ENCODE measurements around the gene SHANK1.

SHANK1 gene

DNA sequence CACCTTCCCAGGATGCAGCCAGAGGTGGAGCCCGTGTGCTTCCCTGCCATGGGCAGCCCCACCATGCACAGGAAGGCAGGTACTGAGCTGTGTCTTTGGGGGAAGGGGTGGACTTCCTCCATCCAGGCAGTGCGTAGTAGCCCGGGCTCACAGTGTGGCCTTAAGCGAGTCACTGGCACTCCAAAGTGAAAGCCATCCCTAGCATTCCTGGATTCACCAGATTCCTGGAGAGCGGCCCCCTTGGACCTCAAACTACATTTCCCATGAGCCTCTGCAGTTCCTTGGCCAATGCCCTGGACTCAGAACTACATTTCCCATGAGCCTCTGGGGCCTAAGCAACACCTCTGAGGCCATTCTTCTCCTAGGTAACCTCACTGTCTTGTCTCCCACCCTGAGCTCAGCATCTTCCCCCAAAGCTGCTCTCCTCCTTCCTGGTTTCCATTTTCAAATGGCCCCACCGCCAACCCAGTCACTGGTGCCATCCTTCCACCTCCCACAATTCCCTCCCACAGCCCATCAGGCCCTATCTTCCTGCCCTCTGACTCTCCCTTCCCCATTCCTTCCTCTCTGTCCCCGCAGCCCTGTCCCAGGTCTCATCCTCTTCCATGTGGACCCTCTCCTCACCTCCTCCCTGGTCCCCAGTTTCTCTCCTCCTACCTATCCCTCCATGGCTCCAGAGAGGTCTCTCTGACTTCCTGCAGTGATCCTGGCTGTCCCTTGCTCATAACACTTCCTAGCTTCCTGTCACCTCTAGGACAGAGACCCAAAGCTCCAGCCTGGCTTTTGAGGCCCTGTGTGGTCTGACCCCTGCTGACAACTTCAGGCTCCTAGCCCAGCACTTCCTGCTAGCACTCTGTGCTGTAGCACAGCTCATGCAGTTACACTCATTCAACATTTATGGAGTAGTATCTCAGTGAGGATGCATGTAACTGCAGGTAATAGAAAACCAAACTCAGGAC lies 69.9 kb downstream of the SHANK1 start, which contains the start of gene C19orf81:
Gene C19orf81 (plus strand): TSS at position 13 of the 959 bp plus-strand sequence. CDS start 0 bp downstream, at position 13.
- peaks cover 4% of the 10 kb centered on the region for H3K27me3 ChIP-seq (ENCODE audit: control insufficient read depth, insufficient read depth, low read length, poor library complexity, severe bottlenecking)
- H3K9me3 ChIP-seq (ENCODE audit: control insufficient read depth, low read length) = peaks cover 2% of the 10 kb centered on the region
- no peaks in the 10 kb centered on the region for H3K36me3 ChIP-seq (ENCODE audit: control insufficient read depth, insufficient read depth, low read length)
- WGBS, 2 experiments = 55 to 59% methylated on average over 7 of the region's 7 CpGs
- no peaks in the 10 kb centered on the region for H3K4me1 ChIP-seq (ENCODE audit: control insufficient read depth, insufficient read depth, low read length)
- H3K27ac ChIP-seq (ENCODE audit: insufficient read depth, low read depth, low read length, poor library complexity, severe bottlenecking) = no peak within 1 kb of the TSS
- no peak within 1 kb of the TSS for H3K4me3 ChIP-seq (ENCODE audit: insufficient read depth, low read depth, low read length)

GRCh38 chr19:50648659-50649058 lies 70.9 kb downstream of the SHANK1 start:
- no peaks in the 10 kb centered on the region for H3K4me1 ChIP-seq (ENCODE audit: control insufficient read depth, insufficient read depth, low read length)
- no peak overlapping the region for H3K27ac ChIP-seq (ENCODE audit: insufficient read depth, low read depth, low read length, poor library complexity, severe bottlenecking)
- no peak overlapping the region for H3K4me3 ChIP-seq (ENCODE audit: insufficient read depth, low read depth, low read length)
- peaks cover 14% of the 10 kb centered on the region for H3K27me3 ChIP-seq (ENCODE audit: control insufficient read depth, insufficient read depth, low read length, poor library complexity, severe bottlenecking)
- no peaks in the 10 kb centered on the region for H3K36me3 ChIP-seq (ENCODE audit: control insufficient read depth, insufficient read depth, low read length)
- H3K9me3 ChIP-seq (ENCODE audit: control insufficient read depth, low read length) = peaks cover 2% of the 10 kb centered on the region
- 80 to 81% methylated on average over 5 of the region's 5 CpGs for WGBS, 2 experiments

- peaks cover 14% of the 10 kb centered on the region for H3K27me3 ChIP-seq (ENCODE audit: control insufficient read depth, insufficient read depth, low read length, poor library complexity, severe bottlenecking)
- H3K9me3 ChIP-seq (ENCODE audit: control insufficient read depth, low read length) = peaks cover 2% of the 10 kb centered on the region
- H3K36me3 ChIP-seq (ENCODE audit: control insufficient read depth, insufficient read depth, low read length) = no peaks in the 10 kb centered on the region
- WGBS, 2 experiments = 73 to 74% methylated on average over 10 of the region's 10 CpGs
- no peaks in the 10 kb centered on the region for H3K4me1 ChIP-seq (ENCODE audit: control insufficient read depth, insufficient read depth, low read length)
- no peak overlapping the region for H3K27ac ChIP-seq (ENCODE audit: insufficient read depth, low read depth, low read length, poor library complexity, severe bottlenecking)
- no peak overlapping the region for H3K4me3 ChIP-seq (ENCODE audit: insufficient read depth, low read depth, low read length)
Observed at GRCh38 chr19:50647879-50648615, 71.6 kb downstream of the SHANK1 start.

- no peak overlapping the region for H3K4me3 ChIP-seq (ENCODE audit: insufficient read depth, low read depth, low read length)
- H3K27me3 ChIP-seq (ENCODE audit: control insufficient read depth, insufficient read depth, low read length, poor library complexity, severe bottlenecking) = peaks cover 14% of the 10 kb centered on the region
- no peaks in the 10 kb centered on the region for H3K36me3 ChIP-seq (ENCODE audit: control insufficient read depth, insufficient read depth, low read length)
- peaks cover under 1% of the 10 kb centered on the region for H3K9me3 ChIP-seq (ENCODE audit: control insufficient read depth, low read length)
- no peaks in the 10 kb centered on the region for H3K4me1 ChIP-seq (ENCODE audit: control insufficient read depth, insufficient read depth, low read length)
- no peak overlapping the region for H3K27ac ChIP-seq (ENCODE audit: insufficient read depth, low read depth, low read length, poor library complexity, severe bottlenecking)
- 55 to 57% methylated on average over 6 of the region's 6 CpGs for WGBS, 2 experiments
Observed at GRCh38 chr19:50646074-50646807, 73.4 kb downstream of the SHANK1 start.

DNA sequence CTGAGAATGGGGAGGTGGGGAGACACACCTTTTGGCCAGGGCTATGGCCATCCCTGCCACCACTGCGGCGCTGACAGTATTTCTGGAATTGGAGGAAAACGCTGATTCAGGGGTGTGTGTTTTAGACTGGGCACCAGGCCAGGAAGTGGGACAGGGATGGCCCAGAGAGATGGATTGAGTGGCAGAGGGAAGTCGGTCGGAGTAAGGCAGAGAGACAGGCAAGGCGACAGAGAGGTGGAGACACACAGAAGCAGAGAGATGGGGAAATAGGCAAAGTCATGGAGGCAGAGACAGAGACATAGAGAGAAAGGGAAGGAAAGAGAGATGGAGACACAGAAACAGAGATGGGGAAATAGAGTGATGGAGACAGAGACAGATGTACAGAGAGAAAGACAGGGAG lies 74.5 kb downstream of the SHANK1 start:
- Histone ChIP-seq H3K4me3 (ENCODE audit: insufficient read depth, low read depth, low read length) (no peak overlapping the region), H3K4me1 (ENCODE audit: control insufficient read depth, insufficient read depth, low read length) (no peaks in the 10 kb centered on the region), H3K27me3 (ENCODE audit: control insufficient read depth, insufficient read depth, low read length, poor library complexity, severe bottlenecking) (peaks cover 14% of the 10 kb centered on the region), H3K27ac (ENCODE audit: insufficient read depth, low read depth, low read length, poor library complexity, severe bottlenecking) (no peak overlapping the region), H3K9me3 (ENCODE audit: control insufficient read depth, low read length) (no peaks in the 10 kb centered on the region), H3K36me3 (ENCODE audit: control insufficient read depth, insufficient read depth, low read length) (no peaks in the 10 kb centered on the region)
- WGBS, 2 experiments = 82 to 84% methylated on average over 6 of the region's 6 CpGs

- Histone ChIP-seq H3K4me3 (ENCODE audit: insufficient read depth, low read depth, low read length) (no peak overlapping the region), H3K27me3 (ENCODE audit: control insufficient read depth, insufficient read depth, low read length, poor library complexity, severe bottlenecking) (peaks cover 16% of the 10 kb centered on the region), H3K27ac (ENCODE audit: insufficient read depth, low read depth, low read length, poor library complexity, severe bottlenecking) (no peak overlapping the region), H3K9me3 (ENCODE audit: control insufficient read depth, low read length) (no peaks in the 10 kb centered on the region), H3K4me1 (ENCODE audit: control insufficient read depth, insufficient read depth, low read length) (no peaks in the 10 kb centered on the region), H3K36me3 (ENCODE audit: control insufficient read depth, insufficient read depth, low read length) (no peaks in the 10 kb centered on the region)
- WGBS, 2 experiments = 38 to 44% methylated on average over 1 of the region's 1 CpG
Observed at GRCh38 chr19:50644315-50644915, 75.2 kb downstream of the SHANK1 start.

- Histone ChIP-seq H3K27ac (ENCODE audit: insufficient read depth, low read depth, low read length, poor library complexity, severe bottlenecking) (no peak overlapping the region), H3K4me1 (ENCODE audit: control insufficient read depth, insufficient read depth, low read length) (no peaks in the 10 kb centered on the region), H3K27me3 (ENCODE audit: control insufficient read depth, insufficient read depth, low read length, poor library complexity, severe bottlenecking) (peaks cover 37% of the 10 kb centered on the region), H3K36me3 (ENCODE audit: control insufficient read depth, insufficient read depth, low read length) (no peaks in the 10 kb centered on the region), H3K4me3 (ENCODE audit: insufficient read depth, low read depth, low read length) (peak overlapping the region; percentile 53), H3K9me3 (ENCODE audit: control insufficient read depth, low read length) (no peaks in the 10 kb centered on the region)
- 60 to 86% methylated on average over 1 to 2 of the region's 2 CpGs for WGBS, 2 experiments
Observed at GRCh38 chr19:50640368-50640767, 79.2 kb downstream of the SHANK1 start.

- H3K4me1 ChIP-seq (ENCODE audit: control insufficient read depth, insufficient read depth, low read length) = no peaks in the 10 kb centered on the region
- 45 to 48% methylated on average over 76 of the region's 76 CpGs for WGBS, 2 experiments
- no peaks in the 10 kb centered on the region for H3K9me3 ChIP-seq (ENCODE audit: control insufficient read depth, low read length)
- peaks cover 29% of the 10 kb centered on the region for H3K27me3 ChIP-seq (ENCODE audit: control insufficient read depth, insufficient read depth, low read length, poor library complexity, severe bottlenecking)
- peak within 1 kb of the TSS; percentile 53 for H3K4me3 ChIP-seq (ENCODE audit: insufficient read depth, low read depth, low read length)
- H3K27ac ChIP-seq (ENCODE audit: insufficient read depth, low read depth, low read length, poor library complexity, severe bottlenecking) = no peak within 1 kb of the TSS
- H3K36me3 ChIP-seq (ENCODE audit: control insufficient read depth, insufficient read depth, low read length) = no peaks in the 10 kb centered on the region
Observed at GRCh38 chr19:50639121-50640112, 80.2 kb downstream of the SHANK1 start, which contains the start of gene SYT3. SYT3 (minus strand) TSS chr19:50639881; CDS start chr19:50637411, 2,470 bp downstream.

DNA sequence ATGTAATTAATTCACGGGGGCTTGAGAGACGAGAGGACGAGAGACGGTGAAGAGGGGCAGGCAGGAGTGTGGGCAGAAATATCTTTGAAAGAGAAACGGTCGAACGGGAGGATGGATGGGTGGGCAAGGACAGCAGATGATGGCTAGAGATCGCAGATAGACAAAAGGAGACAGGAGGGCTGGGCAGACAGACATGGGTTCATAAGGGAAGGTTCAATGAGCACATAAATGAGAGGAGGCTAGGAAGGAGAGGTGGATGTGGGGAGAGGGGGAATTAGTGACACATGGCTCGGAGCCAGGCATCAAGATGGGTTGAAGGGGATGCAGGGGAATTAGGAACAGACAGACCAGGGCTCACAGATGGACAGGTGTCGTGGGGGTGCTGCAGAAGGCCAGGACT lies 81.0 kb downstream of the SHANK1 start:
- H3K36me3 ChIP-seq (ENCODE audit: control insufficient read depth, insufficient read depth, low read length) = no peaks in the 10 kb centered on the region
- H3K4me3 ChIP-seq (ENCODE audit: insufficient read depth, low read depth, low read length) = no peak overlapping the region
- no peak overlapping the region for H3K27ac ChIP-seq (ENCODE audit: insufficient read depth, low read depth, low read length, poor library complexity, severe bottlenecking)
- 70 to 71% methylated on average over 10 of the region's 10 CpGs for WGBS, 2 experiments
- H3K27me3 ChIP-seq (ENCODE audit: control insufficient read depth, insufficient read depth, low read length, poor library complexity, severe bottlenecking) = peaks cover 23% of the 10 kb centered on the region
- no peaks in the 10 kb centered on the region for H3K9me3 ChIP-seq (ENCODE audit: control insufficient read depth, low read length)
- H3K4me1 ChIP-seq (ENCODE audit: control insufficient read depth, insufficient read depth, low read length) = no peaks in the 10 kb centered on the region
